ENCODE measurements around the gene BBX.

BBX gene

GRCh38 chr3:107611775-107612469 is 89.2 kb downstream of the BBX start:
- H3K36me3 ChIP-seq (ENCODE audit: control insufficient read depth, insufficient read depth, low read length) = no peaks in the 10 kb centered on the region
- no peak overlapping the region for H3K27ac ChIP-seq
- H3K79me2 ChIP-seq = peaks cover 35% of the 10 kb centered on the region
- H3K4me2 ChIP-seq (ENCODE audit: low read length) = no peak overlapping the region
- no peak overlapping the region for H2AFZ ChIP-seq
- no peak for TF ChIP-seq CTCF (IDR thresholded peaks at IDR 0.05)
- H3K4me3 ChIP-seq (ENCODE audit: low read depth, low read length) = no peak overlapping the region
- H3K4me1 ChIP-seq = no peaks in the 10 kb centered on the region
- no peaks in the 10 kb centered on the region for H3K9me3 ChIP-seq (ENCODE audit: control insufficient read depth, low read length)
- no peak overlapping the region for H3K9ac ChIP-seq
- no peaks in the 10 kb centered on the region for H3K27me3 ChIP-seq (ENCODE audit: control insufficient read depth, insufficient read depth, low read length)

GRCh38 chr3:107612664-107613084 is 89.9 kb downstream of the BBX start:
- Histone ChIP-seq H3K4me2 (ENCODE audit: low read length) (no peak overlapping the region), H3K9ac (no peak overlapping the region), H3K79me2 (peaks cover 35% of the 10 kb centered on the region), H3K4me3 (ENCODE audit: low read depth, low read length) (no peak overlapping the region), H3K27me3 (ENCODE audit: control insufficient read depth, insufficient read depth, low read length) (no peaks in the 10 kb centered on the region), H3K36me3 (ENCODE audit: control insufficient read depth, insufficient read depth, low read length) (no peaks in the 10 kb centered on the region), H3K4me1 (no peaks in the 10 kb centered on the region), H2AFZ (no peak overlapping the region), H3K9me3 (ENCODE audit: control insufficient read depth, low read length) (no peaks in the 10 kb centered on the region), H3K27ac (no peak overlapping the region)
- no peak for TF ChIP-seq CTCF (IDR thresholded peaks at IDR 0.05)

- peaks cover 8% of the 10 kb centered on the region for H3K4me1 ChIP-seq
- H3K9me3 ChIP-seq (ENCODE audit: control insufficient read depth, low read length) = no peaks in the 10 kb centered on the region
- no peak overlapping the region for H3K4me2 ChIP-seq (ENCODE audit: low read length)
- no peak for TF ChIP-seq CTCF (IDR thresholded peaks at IDR 0.05)
- H3K4me3 ChIP-seq (ENCODE audit: low read depth, low read length) = no peak overlapping the region
- no peaks in the 10 kb centered on the region for H3K27me3 ChIP-seq (ENCODE audit: control insufficient read depth, insufficient read depth, low read length)
- H3K9ac ChIP-seq = no peak overlapping the region
- no peak overlapping the region for H3K27ac ChIP-seq
- H3K79me2 ChIP-seq = peaks cover 12% of the 10 kb centered on the region
- H2AFZ ChIP-seq = no peak overlapping the region
- H3K36me3 ChIP-seq (ENCODE audit: control insufficient read depth, insufficient read depth, low read length) = no peaks in the 10 kb centered on the region
These were observed 96.8 kb downstream of the BBX start for GRCh38 chr3:107619549-107619948.

GRCh38 chr3:107620534-107620933 is 97.8 kb downstream of the BBX start:
- no peak overlapping the region for H2AFZ ChIP-seq
- H3K27me3 ChIP-seq (ENCODE audit: control insufficient read depth, insufficient read depth, low read length) = no peaks in the 10 kb centered on the region
- no peak overlapping the region for H3K9ac ChIP-seq
- no peak overlapping the region for H3K4me2 ChIP-seq (ENCODE audit: low read length)
- peaks cover 12% of the 10 kb centered on the region for H3K79me2 ChIP-seq
- H3K4me3 ChIP-seq (ENCODE audit: low read depth, low read length) = no peak overlapping the region
- H3K27ac ChIP-seq = no peak overlapping the region
- peaks cover 8% of the 10 kb centered on the region for H3K4me1 ChIP-seq
- no peaks in the 10 kb centered on the region for H3K36me3 ChIP-seq (ENCODE audit: control insufficient read depth, insufficient read depth, low read length)
- no peak for TF ChIP-seq CTCF (IDR thresholded peaks at IDR 0.05)
- H3K9me3 ChIP-seq (ENCODE audit: control insufficient read depth, low read length) = no peaks in the 10 kb centered on the region

- Histone ChIP-seq H2AFZ (no peak overlapping the region), H3K27ac (no peak overlapping the region), H3K4me1 (peaks cover 8% of the 10 kb centered on the region), H3K4me3 (ENCODE audit: low read depth, low read length) (no peak overlapping the region), H3K79me2 (peaks cover 12% of the 10 kb centered on the region), H3K27me3 (ENCODE audit: control insufficient read depth, insufficient read depth, low read length) (no peaks in the 10 kb centered on the region), H3K4me2 (ENCODE audit: low read length) (no peak overlapping the region), H3K9ac (no peak overlapping the region), H3K36me3 (ENCODE audit: control insufficient read depth, insufficient read depth, low read length) (no peaks in the 10 kb centered on the region), H3K9me3 (ENCODE audit: control insufficient read depth, low read length) (no peaks in the 10 kb centered on the region)
- no peak for TF ChIP-seq CTCF (IDR thresholded peaks at IDR 0.05)
These were observed 98.7 kb downstream of the BBX start for GRCh38 chr3:107621465-107621864.
